Body of pancreas (tissue), 4 donors: ENCODE measurements around the gene CSTPP1. TPM values are rescaled to one million over a fixed set of nuclear protein-coding genes. Genes with fewer than 3 reads are reported as not detected.

Experiments used
- ATAC-seq: fragments of 150-250 bp; one replicate; pipeline ENCODE4 v1.9.1; 2016
- DNase-seq, 4 donors: peaks; one replicate each; pipeline ENCODE4 v3.0.0-alpha.2; 2019
- H3K27ac ChIP-seq, 4 donors: fragments of 200-600 bp; sonication (generic); 1 replicate in 3 of 4; 2 replicates in 1 of 4; pipeline versions ENCODE4 v1.5.1 to v1.6.1; 2016 to 2019; ENCODE audit warnings: mild to moderate bottlenecking in 1 of 4, mixed read lengths in 1 of 4, moderate library complexity in 1 of 4
- H3K27me3 ChIP-seq, 2 donors: fragments of 200-600 bp; sonication (generic); one replicate each; pipeline ENCODE4 v1.6.0; 2016; ENCODE audit warnings: mild to moderate bottlenecking in 1 of 2
- H3K36me3 ChIP-seq, 2 donors: fragments of 200-600 bp; sonication (generic); replicated peaks in 1 of 2; 2 replicates each; pipeline ENCODE4 v1.5.1; 2016; ENCODE audit warnings: low read depth in 2 of 2; ENCODE audit not compliant: insufficient read depth in 1 of 2
- H3K4me1 ChIP-seq: fragments of 200-600 bp; sonication (generic); one replicate; pipeline ENCODE4 v1.6.0; 2016
- H3K4me3 ChIP-seq, 2 donors: fragments of 200-600 bp; sonication (generic); 1 replicate in 1 of 2; 2 replicates in 1 of 2; pipeline ENCODE4 v1.5.1; 2016 to 2019
- H3K9me3 ChIP-seq, 3 donors: fragments of 200-600 bp; sonication (generic); 1 replicate in 2 of 3; 2 replicates in 1 of 3; pipeline ENCODE4 v1.5.1; 2016
- CTCF ChIP-seq, 7 experiments: fragments of 450-650 bp in 4 of 7; fragments of 200-600 bp in 3 of 7; sonication (generic) in 3 of 7; IDR thresholded peaks; one replicate each; pipeline ENCODE4 v1.5.1; 2016 to 2019; ENCODE audit warnings: antibody characterized with exemption in 7 of 7
- POLR2A ChIP-seq, 3 donors: fragments of 450-650 bp; IDR thresholded peaks; one replicate each; pipeline ENCODE4 v1.6.1; 2016; ENCODE audit warnings: antibody characterized with exemption in 3 of 3, mild to moderate bottlenecking in 2 of 3
- WGBS, 2 donors: methylation state at CpG; one replicate each; pipeline ENCODE4 v1.1.5; 2017; 5-methylcytosine and 5-hydroxymethylcytosine counted together
- intact Hi-C: fragments of 100-400 bp; cut with DNase I; formaldehyde crosslinking; loops from one replicate; pipeline ENCODE4 v1.15.1; 2023
- total RNA-seq, 2 donors: library from RNA; depleted of rRNA; stranded (reverse); fragments of >200 nt; gene quantifications; one replicate each; pipeline ENCODE4 v1.1.0, GENCODE V29; 2016

CSTPP1 gene
- total RNA-seq, 2 donors from 2014 or later = 11.2 to 13.2 TPM

- DNase-seq (no peak), ATAC-seq (no peak)
- intact Hi-C loops = no loop called here
- Histone ChIP-seq H3K4me3 (no peak overlapping the region), H3K27ac (no peak overlapping the region), H3K27me3 (no peaks in the 10 kb centered on the region), H3K36me3 (no peaks in the 10 kb centered on the region), H3K4me1 (no peaks in the 10 kb centered on the region), H3K9me3 (no peaks in the 10 kb centered on the region)
- no peak for TF ChIP-seq POLR2A (IDR thresholded peaks at IDR 0.05)
- no peak for TF ChIP-seq CTCF (IDR thresholded peaks at IDR 0.05)
- 97 to 100% methylated on average over 1 of the region's 1 CpG for WGBS, 2 donors
Observed at GRCh38 chr11:47018637-47019036, 82.1 kb downstream of the CSTPP1 start.

GRCh38 chr11:47020793-47021526, 84.4 kb downstream of the CSTPP1 start:
- no peaks in the 10 kb centered on the region for H3K27me3 ChIP-seq
- no peaks in the 10 kb centered on the region for H3K9me3 ChIP-seq
- intact Hi-C loops = no loop called here
- TF ChIP-seq CTCF (IDR thresholded peaks at IDR 0.05) (no peak), POLR2A (IDR thresholded peaks at IDR 0.05) (no peak)
- no peaks in the 10 kb centered on the region for H3K36me3 ChIP-seq
- no peak overlapping the region for H3K4me3 ChIP-seq
- H3K4me1 ChIP-seq = peaks cover under 1% of the 10 kb centered on the region
- ATAC-seq (no peak), DNase-seq (no peak)
- WGBS, 2 donors = 92 to 96% methylated on average over 2 of the region's 2 CpGs
- no peak overlapping the region for H3K27ac ChIP-seq

- DNase-seq = no peak
- Histone ChIP-seq H3K27me3 (no peaks in the 10 kb centered on the region), H3K9me3 (no peaks in the 10 kb centered on the region), H3K4me1 (peaks cover 6% of the 10 kb centered on the region), H3K27ac (no peak overlapping the region), H3K36me3 (no peaks in the 10 kb centered on the region), H3K4me3 (no peak overlapping the region)
- no peak for ATAC-seq
- WGBS, 2 donors = 89 to 90% methylated on average over 1 of the region's 1 CpG
- TF ChIP-seq CTCF (IDR thresholded peaks at IDR 0.05) (no peak), POLR2A (IDR thresholded peaks at IDR 0.05) (no peak)
- intact Hi-C loops = no loop called here
Observed at GRCh38 chr11:47021527-47021818, 84.9 kb downstream of the CSTPP1 start.

- TF ChIP-seq CTCF (IDR thresholded peaks at IDR 0.05) = no peak
- no peak for TF ChIP-seq POLR2A (IDR thresholded peaks at IDR 0.05)
- intact Hi-C loops = no loop called here
- ATAC-seq (no peak), DNase-seq (no peak)
- H3K27ac ChIP-seq = no peak overlapping the region
- no peaks in the 10 kb centered on the region for H3K27me3 ChIP-seq
- peaks cover 9% of the 10 kb centered on the region for H3K4me1 ChIP-seq
- WGBS, 2 donors = 95 to 100% methylated on average over 1 of the region's 1 CpG
- no peaks in the 10 kb centered on the region for H3K9me3 ChIP-seq
- H3K4me3 ChIP-seq = no peak overlapping the region
- H3K36me3 ChIP-seq = no peaks in the 10 kb centered on the region
Observed at GRCh38 chr11:47021965-47022364, 85.4 kb downstream of the CSTPP1 start.
